ENCODE data around the gene FAM53B. TPM values are rescaled to one million over a fixed set of nuclear protein-coding genes. Genes with fewer than 3 reads are reported as not detected.

Gene FAM53B
- polyA plus RNA-seq, 4 donors = 22.3 to 37.4 (median 25.1) TPM

GRCh38 chr10:124639206-124639605, 105.0 kb downstream of the FAM53B start:
- no peak for DNase-seq (ENCODE audit: low read depth in 4 of 4, low spot score in 3 of 4)

- no peak for DNase-seq (ENCODE audit: low read depth in 4 of 4, low spot score in 3 of 4)
Observed at GRCh38 chr10:124637746-124638145, 106.4 kb downstream of the FAM53B start.

GRCh38 chr10:124637091-124637700, 107.0 kb downstream of the FAM53B start:
- no peak for DNase-seq (ENCODE audit: low read depth in 4 of 4, low spot score in 3 of 4)

DNA sequence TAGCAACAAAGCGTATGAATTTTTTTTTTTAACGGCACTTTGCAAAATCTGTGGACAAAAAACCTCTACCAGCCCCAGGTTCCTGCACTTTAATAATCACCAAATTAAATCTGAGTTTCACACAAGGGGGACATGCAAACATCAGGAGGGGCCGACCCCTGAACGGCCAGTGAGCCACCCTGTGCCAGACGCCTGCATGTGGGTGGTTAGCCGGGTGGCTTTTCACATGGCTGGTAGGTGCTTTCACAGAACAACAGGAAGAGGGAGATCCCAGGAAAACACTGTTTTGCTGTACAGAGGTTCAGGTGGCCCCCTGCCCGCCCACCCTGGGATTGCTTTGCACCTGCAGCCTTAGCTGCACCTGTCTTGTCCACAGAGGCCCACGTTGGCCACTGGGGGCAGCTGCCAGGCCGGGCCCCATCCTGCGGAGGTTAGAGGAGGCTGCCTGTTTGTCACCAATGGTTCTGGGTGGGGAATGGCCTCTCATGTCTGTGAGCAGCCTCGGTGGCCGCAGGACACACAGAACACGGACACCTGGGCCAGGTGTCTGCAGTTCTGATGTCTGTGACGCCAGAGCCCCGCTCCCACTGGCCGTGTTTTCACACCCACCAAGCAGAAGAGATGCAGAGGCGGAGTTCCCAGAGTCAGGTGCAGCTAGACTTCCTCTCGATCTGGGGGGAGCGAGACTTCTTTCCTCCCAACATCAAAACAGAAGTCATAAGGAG, 107.7 kb downstream of the FAM53B start:
- DNase-seq (ENCODE audit: low read depth in 4 of 4, low spot score in 3 of 4) = no peak

DNA sequence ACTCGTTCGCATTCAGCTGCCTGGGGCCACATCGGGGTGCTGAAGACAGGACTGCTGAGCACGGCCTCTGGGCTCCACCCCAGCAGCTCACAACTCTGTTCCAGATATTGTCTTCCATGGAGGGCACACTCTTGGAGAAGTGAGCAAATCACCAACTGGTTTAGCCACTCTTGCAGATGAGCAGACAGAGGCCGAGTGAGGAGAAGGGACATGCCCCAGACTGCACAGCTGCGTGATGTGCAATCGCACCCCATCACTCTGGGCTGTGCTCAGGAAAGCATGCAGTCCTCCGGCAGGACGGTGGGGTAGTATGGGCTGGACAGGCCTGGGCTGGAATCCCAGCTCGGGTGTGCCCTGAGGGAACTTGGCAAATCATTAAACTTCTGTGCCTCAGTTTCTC, 111.6 kb downstream of the FAM53B start:
- DNase-seq (ENCODE audit: low read depth in 4 of 4, low spot score in 3 of 4) = no peak

DNA sequence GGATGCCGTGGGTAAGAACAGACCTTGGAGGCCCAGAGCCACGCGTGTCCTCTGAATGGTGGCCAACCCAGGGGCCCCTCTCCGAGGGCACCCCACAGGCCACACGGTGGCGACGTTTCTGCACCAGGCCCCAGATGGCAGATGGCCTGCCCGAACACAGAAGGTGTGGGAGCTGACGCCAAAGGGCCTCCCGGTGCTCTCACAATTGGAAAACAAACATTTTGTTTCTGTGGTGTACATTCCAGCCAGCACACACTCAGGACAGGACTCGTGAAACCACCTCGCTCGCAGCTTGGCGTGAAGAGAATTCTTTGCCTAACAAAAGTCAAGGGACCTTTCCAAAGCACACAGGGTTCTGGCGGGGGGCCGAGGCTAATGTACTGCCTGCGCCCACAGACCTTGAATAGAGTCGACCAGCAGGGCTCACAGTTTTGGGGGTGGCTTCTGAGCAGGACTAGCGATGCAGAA, 112.1 kb downstream of the FAM53B start:
- DNase-seq (ENCODE audit: low read depth in 4 of 4, low spot score in 3 of 4) = no peak

GRCh38 chr10:124630551-124630950, 113.6 kb downstream of the FAM53B start:
- DNase-seq (ENCODE audit: low read depth in 4 of 4, low spot score in 3 of 4) = no peak

- DNase-seq (ENCODE audit: low read depth in 4 of 4, low spot score in 3 of 4) = no peak
Observed at GRCh38 chr10:124629842-124630241, 114.3 kb downstream of the FAM53B start.

- no peak for DNase-seq (ENCODE audit: low read depth in 4 of 4, low spot score in 3 of 4)
Observed at GRCh38 chr10:124629415-124629814, 114.8 kb downstream of the FAM53B start.

DNA sequence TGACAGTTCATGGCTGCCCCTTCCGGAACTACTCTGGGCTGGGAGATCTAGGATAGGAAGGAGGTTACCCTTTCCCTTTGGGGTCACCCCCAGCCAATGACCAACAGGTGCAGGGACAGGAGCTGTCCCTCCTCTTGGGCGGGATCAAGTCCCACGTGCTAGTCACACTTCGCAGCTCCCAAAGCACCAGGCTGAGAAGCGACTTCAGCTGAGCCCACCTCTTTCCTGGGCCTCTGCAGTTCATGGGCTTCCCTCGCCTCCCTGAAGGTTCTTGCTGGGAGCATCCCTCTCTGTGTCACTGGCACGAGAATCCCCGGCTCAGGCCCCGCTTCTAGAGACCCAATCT, 115.5 kb downstream of the FAM53B start:
- no peak for DNase-seq (ENCODE audit: low read depth in 4 of 4, low spot score in 3 of 4)

- DNase-seq (ENCODE audit: low read depth in 4 of 4, low spot score in 3 of 4) = no peak
Observed at GRCh38 chr10:124627866-124628675, 116.1 kb downstream of the FAM53B start.

GRCh38 chr10:124626759-124627380, 117.3 kb downstream of the FAM53B start:
- DNase-seq (ENCODE audit: low read depth in 4 of 4, low spot score in 3 of 4) = no peak

DNA sequence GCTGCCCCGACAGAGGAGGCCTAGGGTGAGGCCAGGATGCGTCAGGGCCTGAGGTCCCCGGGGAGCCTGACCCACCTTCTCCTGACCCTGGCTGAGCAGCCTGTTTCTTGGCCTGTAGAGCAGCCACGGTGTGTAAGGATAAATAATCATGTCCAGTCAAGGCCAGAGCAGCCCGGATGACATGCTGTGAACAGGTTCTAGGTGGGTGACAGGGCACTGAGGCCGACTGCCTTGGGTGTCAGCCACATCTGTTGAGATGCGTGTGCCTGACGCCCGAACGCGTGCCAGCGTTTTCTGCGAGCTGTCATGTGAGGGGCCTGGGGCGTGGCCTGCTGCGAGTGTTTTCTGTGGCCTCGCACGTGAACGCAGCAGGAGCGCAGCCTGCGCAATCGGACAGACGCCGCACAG, 118.3 kb downstream of the FAM53B start:
- no peak for DNase-seq (ENCODE audit: low read depth in 4 of 4, low spot score in 3 of 4)

- DNase-seq (ENCODE audit: low read depth in 4 of 4, low spot score in 3 of 4) = no peak
Observed at GRCh38 chr10:124624895-124625294, 119.3 kb downstream of the FAM53B start.

- DNase-seq (ENCODE audit: low read depth in 4 of 4, low spot score in 3 of 4) = no peak
Observed at GRCh38 chr10:124624466-124624865, 119.7 kb downstream of the FAM53B start.

DNA sequence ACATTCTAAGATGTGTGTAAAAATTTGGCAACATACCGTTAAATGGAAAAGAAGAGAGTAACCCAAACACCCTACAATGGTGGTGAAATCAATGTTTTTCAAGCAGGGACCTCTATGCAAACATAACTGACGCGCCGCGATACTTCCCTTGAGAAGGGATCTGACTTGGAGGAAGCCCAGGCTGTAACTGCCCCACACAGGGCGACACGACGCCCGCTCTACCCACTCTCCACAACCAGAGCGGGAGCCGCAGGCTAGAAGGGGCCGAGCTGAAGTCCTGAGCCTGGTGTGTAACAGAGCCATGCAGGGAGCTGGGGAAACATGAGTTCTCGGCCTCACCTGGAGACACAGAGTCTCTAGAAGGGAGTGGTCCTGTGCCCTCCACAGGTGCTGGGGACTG, 120.2 kb downstream of the FAM53B start:
- DNase-seq (ENCODE audit: low read depth in 4 of 4, low spot score in 3 of 4) = no peak

DNA sequence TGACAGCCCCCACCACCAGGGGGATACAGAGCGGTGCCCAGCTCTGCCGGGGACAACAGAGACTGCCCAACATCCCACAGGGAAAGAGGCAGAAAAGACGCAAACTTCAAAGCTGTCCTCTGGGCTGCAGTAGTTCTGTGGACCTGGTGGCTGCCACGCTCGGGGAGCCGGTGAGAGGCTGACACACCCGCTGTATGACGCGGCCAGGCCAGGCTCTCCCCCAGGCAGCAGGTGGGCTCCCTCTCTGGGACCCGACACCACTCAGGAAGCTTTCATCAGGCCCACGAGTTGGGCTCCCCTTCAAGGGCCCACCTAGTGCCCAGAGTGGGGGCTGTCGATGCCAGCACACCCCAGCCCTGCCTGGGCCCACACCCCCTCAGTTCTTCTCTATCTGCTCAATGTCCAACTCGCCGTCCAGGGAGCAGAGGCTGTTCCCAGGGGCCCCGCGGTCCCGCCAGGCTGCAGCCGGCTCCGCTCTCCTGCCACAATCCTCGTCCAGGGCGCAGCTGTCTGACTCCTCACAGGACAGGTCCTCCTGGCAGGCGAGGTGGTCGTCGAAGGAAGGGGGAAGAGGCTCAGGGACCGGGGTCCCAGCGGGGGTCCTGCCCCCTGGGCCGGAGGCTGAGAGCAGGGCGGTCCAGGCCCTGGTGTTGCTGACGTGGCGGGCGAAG, 121.2 kb downstream of the FAM53B start:
- no peak for DNase-seq (ENCODE audit: low read depth in 4 of 4, low spot score in 3 of 4)

DNA sequence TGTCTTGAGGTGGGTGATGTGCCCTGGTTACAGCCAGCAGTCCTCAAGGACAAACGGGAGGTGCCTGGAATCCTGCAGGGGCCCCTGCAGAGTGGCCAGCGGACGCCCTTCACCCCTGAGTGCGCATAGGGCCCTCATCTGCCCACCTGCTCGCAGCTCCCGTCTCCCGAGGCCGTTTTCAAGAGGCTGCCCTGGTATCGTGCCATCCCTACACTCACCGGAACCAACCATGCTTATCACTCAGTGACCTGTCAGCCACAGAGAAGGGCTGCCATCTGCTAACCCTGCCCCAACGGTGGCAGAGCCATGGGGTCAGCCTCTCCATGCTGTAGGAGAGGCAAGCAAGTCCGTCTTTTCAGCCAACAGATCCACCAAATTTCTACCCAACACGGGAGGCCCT, 122.0 kb downstream of the FAM53B start:
- no peak for DNase-seq (ENCODE audit: low read depth in 4 of 4, low spot score in 3 of 4)

DNA sequence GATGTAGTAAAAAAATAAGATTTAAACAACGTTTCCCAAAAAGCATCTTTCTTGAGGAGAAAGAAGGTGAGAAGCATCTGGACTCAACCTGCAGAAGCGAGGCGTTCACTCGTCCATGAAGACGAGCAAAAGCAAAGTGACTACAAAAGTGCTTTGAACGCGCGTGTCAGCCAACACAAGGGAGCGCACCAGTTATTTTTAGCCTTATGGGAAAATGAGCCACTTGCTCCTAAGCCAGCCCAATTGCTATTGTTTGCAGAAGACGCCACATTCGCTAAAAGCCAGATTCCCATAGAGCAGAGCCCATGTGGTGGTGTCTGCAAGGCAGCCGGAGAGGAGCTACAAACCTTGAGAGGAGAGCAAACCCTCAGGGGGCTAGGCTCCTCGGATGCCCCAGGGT, 122.5 kb downstream of the FAM53B start:
- DNase-seq (ENCODE audit: low read depth in 4 of 4, low spot score in 3 of 4) = no peak

GRCh38 chr10:124619802-124620490, 124.2 kb downstream of the FAM53B start:
- DNase-seq (ENCODE audit: low read depth in 4 of 4, low spot score in 3 of 4) = no peak

All from left renal pelvis (tissue), 4 donors.